Cardiac muscle cell (in vitro differentiated cells and primary cell): ENCODE measurements around the gene CYP8B1. TPM values are rescaled to one million over a fixed set of nuclear protein-coding genes. Genes with fewer than 3 reads are reported as not detected.

ENCODE experiments used
- DNase-seq, 2 donors: peaks; one replicate each; pipeline versions ENCODE4 v3.0.0 to v3.0.0-alpha.2; 2010 to 2017; ENCODE audit warnings: low read depth in 1 of 2, low spot score in 1 of 2
- H3K27ac ChIP-seq: fragments of 200-600 bp; sonication (generic); 2 replicates; pipeline ENCODE4 v1.5.1; 2016
- H3K27me3 ChIP-seq: fragments of 200-600 bp; sonication (generic); 2 replicates; pipeline ENCODE4 v1.6.0; 2016; ENCODE audit warnings: control low read depth
- H3K36me3 ChIP-seq: fragments of 200-600 bp; sonication (generic); 2 replicates; pipeline ENCODE4 v1.5.1; 2016; ENCODE audit warnings: control low read depth
- H3K4me1 ChIP-seq: fragments of 200-600 bp; sonication (generic); 2 replicates; pipeline ENCODE4 v1.8.1; 2017; ENCODE audit warnings: low read depth, mild to moderate bottlenecking, mixed run types
- H3K4me3 ChIP-seq: fragments of 200-600 bp; sonication (generic); 2 replicates; pipeline ENCODE4 v1.5.1; 2016; ENCODE audit warnings: mild to moderate bottlenecking
- H3K9me3 ChIP-seq: fragments of 200-600 bp; sonication (generic); 2 replicates; pipeline ENCODE4 v1.5.1; 2017; ENCODE audit warnings: low read depth, mild to moderate bottlenecking, control low read depth
- polyA plus RNA-seq: library from polyadenylated mRNA; unstranded; fragments of >200 nt; fragmentation: Nextera tagmentation; extraction: Ambion mirVana; gene quantifications from 2 replicates; pipeline ENCODE4 v1.2.1, GENCODE V29; 2016
- total RNA-seq: library from RNA; depleted of rRNA; stranded (reverse); fragments of >200 nt; gene quantifications from 2 replicates; pipeline ENCODE4 v1.2.3, GENCODE V29; 2016
- TF ChIP-seq, protein P1 (sequence below): IDR thresholded peaks from 2 replicates; pipeline ENCODE4 v1.5.1; 2012; ENCODE audit warnings: low read depth, mild to moderate bottlenecking, low read length

CYP8B1 gene
- total and polyA plus RNA-seq, 2 experiments from 2014 or later: not detected

DNA sequence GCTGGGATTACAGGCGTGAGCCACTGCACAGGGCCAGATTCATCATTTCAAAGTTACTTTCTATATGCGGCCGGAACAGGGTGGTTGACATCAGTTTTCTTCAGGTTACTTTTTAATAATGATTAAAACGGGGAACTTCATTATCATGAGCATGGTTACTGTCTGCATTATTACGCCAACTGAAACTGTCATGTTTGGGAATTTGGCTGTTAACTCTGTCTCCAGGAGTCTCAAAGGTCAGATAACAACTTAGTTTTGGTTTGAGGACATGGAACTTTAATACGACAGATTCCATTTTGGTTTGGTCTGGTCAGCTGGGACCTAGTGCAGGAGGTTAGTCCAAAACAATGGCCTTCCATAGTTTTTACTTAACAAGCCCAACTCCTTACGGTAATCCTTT lies 8.5 kb downstream of the CYP8B1 start:
- H3K36me3 ChIP-seq: no peaks in the 10 kb centered on the region
- DNase-seq: no peak
- H3K4me3 ChIP-seq: no peak overlapping the region
- H3K9me3 ChIP-seq: no peaks in the 10 kb centered on the region
- no peak overlapping the region for H3K27ac ChIP-seq
- TF ChIP-seq, protein P1, sequence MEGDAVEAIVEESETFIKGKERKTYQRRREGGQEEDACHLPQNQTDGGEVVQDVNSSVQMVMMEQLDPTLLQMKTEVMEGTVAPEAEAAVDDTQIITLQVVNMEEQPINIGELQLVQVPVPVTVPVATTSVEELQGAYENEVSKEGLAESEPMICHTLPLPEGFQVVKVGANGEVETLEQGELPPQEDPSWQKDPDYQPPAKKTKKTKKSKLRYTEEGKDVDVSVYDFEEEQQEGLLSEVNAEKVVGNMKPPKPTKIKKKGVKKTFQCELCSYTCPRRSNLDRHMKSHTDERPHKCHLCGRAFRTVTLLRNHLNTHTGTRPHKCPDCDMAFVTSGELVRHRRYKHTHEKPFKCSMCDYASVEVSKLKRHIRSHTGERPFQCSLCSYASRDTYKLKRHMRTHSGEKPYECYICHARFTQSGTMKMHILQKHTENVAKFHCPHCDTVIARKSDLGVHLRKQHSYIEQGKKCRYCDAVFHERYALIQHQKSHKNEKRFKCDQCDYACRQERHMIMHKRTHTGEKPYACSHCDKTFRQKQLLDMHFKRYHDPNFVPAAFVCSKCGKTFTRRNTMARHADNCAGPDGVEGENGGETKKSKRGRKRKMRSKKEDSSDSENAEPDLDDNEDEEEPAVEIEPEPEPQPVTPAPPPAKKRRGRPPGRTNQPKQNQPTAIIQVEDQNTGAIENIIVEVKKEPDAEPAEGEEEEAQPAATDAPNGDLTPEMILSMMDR: no peak
- H3K27me3 ChIP-seq: no peaks in the 10 kb centered on the region
- H3K4me1 ChIP-seq: peaks cover 6% of the 10 kb centered on the region

DNA sequence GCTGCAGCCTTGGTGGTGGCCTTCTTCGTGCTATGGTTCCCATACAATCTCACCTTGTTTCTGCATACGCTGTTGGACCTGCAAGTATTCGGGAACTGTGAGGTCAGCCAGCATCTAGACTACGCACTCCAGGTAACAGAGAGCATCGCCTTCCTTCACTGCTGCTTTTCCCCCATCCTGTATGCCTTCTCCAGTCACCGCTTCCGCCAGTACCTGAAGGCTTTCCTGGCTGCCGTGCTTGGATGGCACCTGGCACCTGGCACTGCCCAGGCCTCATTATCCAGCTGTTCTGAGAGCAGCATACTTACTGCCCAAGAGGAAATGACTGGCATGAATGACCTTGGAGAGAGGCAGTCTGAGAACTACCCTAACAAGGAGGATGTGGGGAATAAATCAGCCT lies 10.4 kb downstream of the CYP8B1 start:
- Histone ChIP-seq H3K27me3 (no peaks in the 10 kb centered on the region), H3K9me3 (no peaks in the 10 kb centered on the region), H3K27ac (no peak overlapping the region), H3K36me3 (no peaks in the 10 kb centered on the region), H3K4me1 (no peaks in the 10 kb centered on the region), H3K4me3 (no peak overlapping the region)
- DNase-seq: no peak
- TF ChIP-seq, protein P1: no peak

DNA sequence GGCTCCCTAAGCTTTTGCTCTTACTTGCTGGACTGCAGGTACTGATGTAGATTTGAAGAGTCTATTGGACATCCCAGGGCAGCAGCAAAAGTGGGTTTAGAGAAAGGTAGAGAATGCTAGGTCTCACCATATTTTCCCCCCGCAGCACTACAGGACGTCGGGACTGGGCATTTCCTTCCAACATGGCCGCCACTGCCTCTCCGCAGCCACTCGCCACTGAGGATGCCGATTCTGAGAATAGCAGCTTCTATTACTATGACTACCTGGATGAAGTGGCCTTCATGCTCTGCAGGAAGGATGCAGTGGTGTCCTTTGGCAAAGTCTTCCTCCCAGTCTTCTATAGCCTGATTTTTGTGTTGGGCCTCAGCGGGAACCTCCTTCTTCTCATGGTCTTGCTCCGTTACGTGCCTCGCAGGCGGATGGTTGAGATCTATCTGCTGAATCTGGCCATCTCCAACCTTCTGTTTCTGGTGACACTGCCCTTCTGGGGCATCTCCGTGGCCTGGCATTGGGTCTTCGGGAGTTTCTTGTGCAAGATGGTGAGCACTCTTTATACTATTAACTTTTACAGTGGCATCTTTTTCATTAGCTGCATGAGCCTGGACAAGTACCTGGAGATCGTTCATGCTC lies 11.2 kb downstream of the CYP8B1 start:
- no peak overlapping the region for H3K27ac ChIP-seq
- H3K9me3 ChIP-seq: no peaks in the 10 kb centered on the region
- TF ChIP-seq, protein P1: no peak
- H3K36me3 ChIP-seq: no peaks in the 10 kb centered on the region
- H3K4me1 ChIP-seq: no peaks in the 10 kb centered on the region
- H3K4me3 ChIP-seq: no peak overlapping the region
- DNase-seq: no peak
- no peaks in the 10 kb centered on the region for H3K27me3 ChIP-seq

DNA sequence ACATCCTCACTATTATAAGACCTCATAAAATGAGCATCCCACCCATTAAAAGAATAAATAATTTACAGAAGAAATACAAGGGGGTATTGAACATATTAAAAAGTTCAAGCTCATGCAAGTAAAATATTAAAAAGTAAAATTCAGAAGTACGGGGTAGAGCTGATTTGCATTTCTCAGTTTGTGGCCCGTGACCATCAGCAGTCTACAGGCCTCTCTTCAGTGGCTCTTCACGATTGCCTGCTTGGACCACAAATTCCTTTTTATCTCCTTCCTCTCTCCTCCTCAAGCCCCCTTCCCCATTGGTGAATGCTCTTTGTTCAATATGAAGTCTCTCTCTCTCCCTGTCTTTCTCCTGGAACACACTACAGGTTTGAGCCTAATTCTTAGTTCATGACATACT lies 19.1 kb downstream of the CYP8B1 start:
- Histone ChIP-seq H3K4me1 (no peaks in the 10 kb centered on the region), H3K27me3 (no peaks in the 10 kb centered on the region), H3K36me3 (no peaks in the 10 kb centered on the region), H3K9me3 (no peaks in the 10 kb centered on the region), H3K4me3 (no peak overlapping the region), H3K27ac (no peak overlapping the region)
- DNase-seq: no peak
- TF ChIP-seq, protein P1: no peak

DNA sequence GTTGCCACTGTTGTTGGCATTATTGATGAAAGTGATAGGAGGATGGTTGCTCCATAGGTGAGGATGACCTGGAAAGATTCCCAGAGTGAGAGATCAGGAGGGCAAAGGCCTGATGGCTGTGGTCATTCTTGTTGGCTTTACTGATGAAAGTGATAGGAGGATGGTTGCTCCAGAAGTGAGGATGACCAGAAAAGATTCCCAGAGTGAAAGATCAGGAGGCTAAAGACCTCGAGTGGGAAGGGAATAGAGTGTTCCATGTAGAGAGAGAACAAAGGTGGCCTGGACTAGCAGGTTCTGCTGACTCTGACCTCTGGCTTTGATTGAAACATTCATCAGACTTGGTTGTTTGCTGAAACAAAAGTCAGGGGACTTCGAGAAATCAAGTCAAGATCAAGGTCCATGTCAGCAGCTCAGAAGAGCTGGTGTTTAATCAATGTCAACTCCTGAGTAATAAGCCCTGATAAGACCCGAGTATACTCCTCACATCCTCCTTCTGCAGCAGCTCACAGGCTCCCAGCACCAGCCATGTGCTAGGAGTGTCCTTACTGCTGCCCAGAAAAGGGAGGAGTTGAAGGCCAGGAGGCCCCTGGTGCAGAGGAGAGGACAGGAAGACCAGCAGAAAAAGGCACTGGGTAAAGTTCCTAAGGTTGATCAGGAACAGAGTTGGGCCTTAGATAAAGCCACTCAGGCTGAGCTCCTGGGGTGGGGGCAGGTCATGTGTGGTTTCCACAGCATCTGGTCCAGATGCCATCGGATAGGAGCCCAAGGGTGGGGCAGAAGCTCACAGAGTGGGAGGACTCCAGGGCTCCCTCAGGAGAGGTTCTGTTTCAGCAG lies 19.9 kb downstream of the CYP8B1 start:
- Histone ChIP-seq H3K36me3 (no peaks in the 10 kb centered on the region), H3K9me3 (no peaks in the 10 kb centered on the region), H3K27ac (no peak overlapping the region), H3K4me3 (no peak overlapping the region), H3K4me1 (no peaks in the 10 kb centered on the region), H3K27me3 (no peaks in the 10 kb centered on the region)
- TF ChIP-seq, protein P1: no peak
- no peak for DNase-seq
